GM12878 (cell line): ENCODE measurements around the gene MBD6.

Experiments used
- ATF2 ChIP-seq: IDR thresholded peaks from 2 replicates; pipeline ENCODE4 v1.6.1; 2012; ENCODE audit warnings: low read length, inconsistent platforms
- CEBPB ChIP-seq, 2 experiments: fragments of 150-350 bp in 1 of 2; IDR thresholded peaks; 2 replicates each; pipeline ENCODE4 v1.6.1; 2012 to 2014; ENCODE audit warnings: low read depth in 2 of 2, low read length in 2 of 2, borderline replicate concordance in 1 of 2, inconsistent platforms in 1 of 2
- CREB1 ChIP-seq: IDR thresholded peaks from 2 replicates; pipeline ENCODE4 v1.6.1; 2012; ENCODE audit warnings: low read depth, mild to moderate bottlenecking, inconsistent platforms
- CTCF ChIP-seq, 3 experiments: IDR thresholded peaks in 2 of 3; conservative IDR thresholded peaks in 1 of 3; 2 replicates each; pipeline ENCODE4 v1.5.1; 2011; ENCODE audit warnings: low read depth in 3 of 3, low read length in 3 of 3, mild to moderate bottlenecking in 3 of 3, control low read depth in 2 of 3, moderate library complexity in 2 of 3, inconsistent platforms in 1 of 3, mixed read lengths in 1 of 3; ENCODE audit not compliant: control insufficient read depth in 2 of 3, insufficient read depth in 1 of 3; ENCODE audit errors: extremely low read depth in 1 of 3
- EZH2 ChIP-seq: IDR thresholded peaks from 2 replicates; pipeline ENCODE4 v1.6.1; 2012; ENCODE audit warnings: low read depth, mild to moderate bottlenecking, control low read depth, inconsistent platforms, low read length, borderline replicate concordance; ENCODE audit not compliant: control insufficient read depth
- HDAC2 ChIP-seq: fragments of 200-600 bp; sonication (generic); IDR thresholded peaks from 2 replicates; pipeline ENCODE4 v1.6.1; 2017
- JUND ChIP-seq: IDR thresholded peaks from 2 replicates; pipeline ENCODE4 v1.6.1; 2012; ENCODE audit warnings: low read depth, mild to moderate bottlenecking, low read length, improper control_type of control experiment, moderate library complexity
- MYB ChIP-seq: fragments of 150-350 bp; IDR thresholded peaks from 2 replicates; pipeline ENCODE4 v1.6.1; 2014; ENCODE audit warnings: mild to moderate bottlenecking, low read depth, low read length, borderline replicate concordance
- MYC ChIP-seq: IDR thresholded peaks from 2 replicates; pipeline ENCODE4 v1.6.1; 2011; ENCODE audit warnings: mild to moderate bottlenecking, low read length, moderate library complexity, inconsistent platforms; ENCODE audit not compliant: insufficient read depth, insufficient replicate concordance, insufficient read length, severe bottlenecking
- POLR2A ChIP-seq: IDR thresholded peaks from 2 replicates; pipeline ENCODE4 v1.6.1; 2011; ENCODE audit warnings: low read depth, mild to moderate bottlenecking, low read length
- TARDBP ChIP-seq: IDR thresholded peaks from 2 replicates; pipeline ENCODE4 v1.6.1; 2016; ENCODE audit warnings: borderline replicate concordance
- ZBTB40 ChIP-seq: fragments of 450-650 bp; IDR thresholded peaks from 2 replicates; pipeline ENCODE4 v1.6.1; 2016; ENCODE audit warnings: mild to moderate bottlenecking, moderate library complexity, borderline replicate concordance

- TF ChIP-seq CEBPB (IDR thresholded peaks at IDR 0.05; ENCODE audit: borderline replicate concordance in 1 of 2, low read depth in 2 of 2, low read length in 2 of 2) = no peak
- no peak for TF ChIP-seq EZH2
- no peak for TF ChIP-seq TARDBP
- no peak for TF ChIP-seq CREB1
- TF ChIP-seq JUND = no peak
- TF ChIP-seq MYC = no peak
- no peak for TF ChIP-seq CTCF (IDR thresholded peaks at IDR 0.05 in 2 of 3, conservative IDR thresholded peaks at IDR 0.05 in 1 of 3; ENCODE audit: control insufficient read depth in 2 of 3, extremely low read depth in 1 of 3, insufficient read depth in 1 of 3, low read depth in 3 of 3, low read length in 3 of 3)
- TF ChIP-seq ATF2 = no peak
- TF ChIP-seq HDAC2 = no peak
- TF ChIP-seq POLR2A = 0 out of 2 replicates have a peak, but pooled peaks have one; percentile 13
- TF ChIP-seq ZBTB40 = no peak
- no peak for TF ChIP-seq MYB
Observed at GRCh38 chr12:57535764-57536596, 13.4 kb downstream of the MBD6 start.
